Measurements from ENCODE around the gene TRAPPC3L.

Gene TRAPPC3L

GRCh38 chr6:116568111-116568510, 22.6 kb upstream of the TRAPPC3L start:
- no peak overlapping the region for H3K4me3 ChIP-seq (ENCODE audit: control insufficient read depth, low read depth, low read length)
- no peak for DNase-seq (ENCODE audit: low read depth)
- no peak for TF ChIP-seq CTCF (IDR thresholded peaks at IDR 0.05; ENCODE audit: control insufficient read depth, insufficient read depth, low read depth, low read length, missing control alignments)

GRCh38 chr6:116564921-116565872, 19.7 kb upstream of the TRAPPC3L start:
- TF ChIP-seq CTCF (IDR thresholded peaks at IDR 0.05; ENCODE audit: control insufficient read depth, insufficient read depth, low read depth, low read length, missing control alignments), result no peak
- no peak for DNase-seq (ENCODE audit: low read depth)
- peak overlapping the region; percentile 25 for H3K4me3 ChIP-seq (ENCODE audit: control insufficient read depth, low read depth, low read length)

GRCh38 chr6:116564311-116564710, 18.8 kb upstream of the TRAPPC3L start:
- DNase-seq (ENCODE audit: low read depth), result peak; percentile 51
- TF ChIP-seq CTCF (IDR thresholded peaks at IDR 0.05; ENCODE audit: control insufficient read depth, insufficient read depth, low read depth, low read length, missing control alignments), result no peak
- no peak overlapping the region for H3K4me3 ChIP-seq (ENCODE audit: control insufficient read depth, low read depth, low read length)

GRCh38 chr6:116563830-116564229, 18.3 kb upstream of the TRAPPC3L start:
- H3K4me3 ChIP-seq (ENCODE audit: control insufficient read depth, low read depth, low read length), result no peak overlapping the region
- DNase-seq (ENCODE audit: low read depth), result no peak
- no peak for TF ChIP-seq CTCF (IDR thresholded peaks at IDR 0.05; ENCODE audit: control insufficient read depth, insufficient read depth, low read depth, low read length, missing control alignments)

- DNase-seq (ENCODE audit: low read depth), result no peak
- no peak for TF ChIP-seq CTCF (IDR thresholded peaks at IDR 0.05; ENCODE audit: control insufficient read depth, insufficient read depth, low read depth, low read length, missing control alignments)
- H3K4me3 ChIP-seq (ENCODE audit: control insufficient read depth, low read depth, low read length), result no peak overlapping the region
Observed at GRCh38 chr6:116562614-116563013, 17.1 kb upstream of the TRAPPC3L start.

GRCh38 chr6:116562019-116562403, 16.5 kb upstream of the TRAPPC3L start:
- TF ChIP-seq CTCF (IDR thresholded peaks at IDR 0.05; ENCODE audit: control insufficient read depth, insufficient read depth, low read depth, low read length, missing control alignments), result no peak
- no peak for DNase-seq (ENCODE audit: low read depth)
- H3K4me3 ChIP-seq (ENCODE audit: control insufficient read depth, low read depth, low read length), result no peak overlapping the region
